Superior temporal gyrus (tissue), 1 donor: ENCODE measurements around the gene ZC3H18.

Source experiments
- DNase-seq: peaks from one replicate; pipeline ENCODE4 v3.0.0-alpha.2; 2016; ENCODE audit errors: extremely low spot score

Gene ZC3H18

DNA sequence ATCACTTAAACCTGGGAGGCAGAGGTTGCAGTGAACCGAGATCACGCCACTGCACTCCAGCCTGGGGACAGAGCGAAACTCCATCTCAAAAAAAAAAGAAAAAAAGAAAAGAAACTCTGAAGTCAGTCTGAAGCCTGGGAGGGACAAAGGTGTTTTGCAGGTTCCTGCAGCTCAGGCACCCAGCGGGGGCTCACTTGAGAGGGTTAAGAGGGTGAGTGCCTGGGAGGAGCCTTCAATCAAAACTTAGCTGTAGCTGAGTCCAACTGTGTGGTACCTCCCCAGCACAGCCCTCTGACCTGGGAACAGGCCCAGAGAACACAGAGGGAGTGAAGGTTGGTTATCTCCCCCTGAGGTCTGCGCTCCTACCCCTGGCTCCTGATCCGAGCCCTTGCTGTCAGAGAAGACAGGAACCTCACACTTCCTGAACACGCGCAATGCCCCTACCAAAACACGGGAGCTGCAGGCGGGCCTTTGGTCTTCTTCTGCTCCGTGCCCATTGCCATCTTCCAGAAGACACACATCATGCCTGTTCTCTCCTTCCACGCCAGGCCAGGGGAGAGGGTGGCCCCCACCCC is 20.4 kb upstream of the ZC3H18 start:
- no peak for DNase-seq

- no peak for DNase-seq
These were observed 19.9 kb upstream of the ZC3H18 start for GRCh38 chr16:88550246-88550661.

DNA sequence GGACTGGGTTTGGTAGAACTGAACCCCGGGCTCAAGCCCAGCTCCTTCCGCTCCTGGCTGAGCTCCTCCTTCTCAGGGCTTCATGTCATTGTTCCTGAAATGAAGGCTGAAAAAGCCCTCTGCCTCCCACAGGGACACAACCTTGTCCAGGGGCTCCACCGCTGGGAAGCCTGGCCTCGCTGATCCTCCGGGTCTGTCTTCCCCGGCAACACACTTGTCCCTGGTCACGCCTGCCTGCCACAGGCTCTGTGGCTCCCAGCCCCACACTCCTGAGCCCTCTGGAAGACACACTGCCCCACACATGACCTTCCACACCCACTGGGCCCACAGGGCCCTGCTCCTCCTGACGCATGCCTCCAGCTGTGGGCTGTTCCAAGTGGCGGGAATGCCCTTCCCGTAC is 18.0 kb upstream of the ZC3H18 start:
- no peak for DNase-seq

- DNase-seq = no peak
These were observed 17.4 kb upstream of the ZC3H18 start for GRCh38 chr16:88552815-88553214.

DNA sequence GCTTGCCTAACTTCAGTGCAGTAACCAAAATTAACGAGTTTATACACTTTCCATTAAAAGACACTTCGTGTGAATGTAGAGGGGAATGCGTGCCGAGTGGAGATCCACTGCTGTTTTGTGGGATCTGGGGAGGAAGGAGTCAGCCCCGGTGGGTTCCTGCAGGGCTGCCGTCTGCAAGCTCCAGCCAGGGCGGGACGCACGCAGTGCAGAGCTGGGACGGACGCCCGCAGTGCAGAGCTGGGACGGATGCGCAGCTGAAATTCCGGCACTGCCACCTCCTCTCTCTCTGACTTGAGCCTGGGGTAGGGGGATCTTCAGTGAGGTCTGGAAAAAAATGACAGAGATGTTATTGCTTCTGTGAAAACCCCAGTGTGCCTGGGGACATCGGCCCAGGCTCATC is 16.5 kb upstream of the ZC3H18 start:
- DNase-seq = no peak

DNA sequence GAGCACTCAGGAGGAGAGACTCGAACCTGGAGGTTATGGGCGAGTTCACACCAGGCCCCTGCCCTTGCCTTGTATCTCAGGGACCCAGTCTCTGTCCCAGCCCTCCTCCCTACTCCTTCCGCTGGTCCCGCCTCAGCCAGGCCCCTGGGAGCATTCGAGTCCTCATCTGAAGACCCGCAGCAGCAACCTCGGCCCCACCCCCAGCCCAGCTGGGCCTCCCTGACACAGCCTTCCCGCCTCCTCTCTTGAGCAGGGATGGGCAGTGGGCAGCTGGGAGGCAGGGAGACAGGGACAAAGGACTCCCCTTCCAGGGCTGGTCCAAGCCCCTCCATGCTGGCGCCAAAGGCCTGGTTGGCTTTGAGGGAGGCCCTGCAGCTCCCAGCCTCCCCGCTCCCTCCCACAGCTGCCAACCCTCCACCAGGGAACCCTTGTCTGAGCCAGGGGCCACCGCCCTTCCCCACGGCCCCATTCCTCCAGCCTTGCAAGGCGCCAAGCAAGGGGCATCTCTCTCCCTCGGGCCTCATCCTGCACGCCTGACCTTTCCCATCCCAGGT is 15.4 kb upstream of the ZC3H18 start:
- no peak for DNase-seq

GRCh38 chr16:88556294-88556988 is 13.8 kb upstream of the ZC3H18 start:
- DNase-seq = no peak

GRCh38 chr16:88558457-88559442 is 11.5 kb upstream of the ZC3H18 start:
- DNase-seq = peak; percentile 24

- DNase-seq = no peak
These were observed 9.3 kb upstream of the ZC3H18 start for GRCh38 chr16:88560714-88561484.

DNA sequence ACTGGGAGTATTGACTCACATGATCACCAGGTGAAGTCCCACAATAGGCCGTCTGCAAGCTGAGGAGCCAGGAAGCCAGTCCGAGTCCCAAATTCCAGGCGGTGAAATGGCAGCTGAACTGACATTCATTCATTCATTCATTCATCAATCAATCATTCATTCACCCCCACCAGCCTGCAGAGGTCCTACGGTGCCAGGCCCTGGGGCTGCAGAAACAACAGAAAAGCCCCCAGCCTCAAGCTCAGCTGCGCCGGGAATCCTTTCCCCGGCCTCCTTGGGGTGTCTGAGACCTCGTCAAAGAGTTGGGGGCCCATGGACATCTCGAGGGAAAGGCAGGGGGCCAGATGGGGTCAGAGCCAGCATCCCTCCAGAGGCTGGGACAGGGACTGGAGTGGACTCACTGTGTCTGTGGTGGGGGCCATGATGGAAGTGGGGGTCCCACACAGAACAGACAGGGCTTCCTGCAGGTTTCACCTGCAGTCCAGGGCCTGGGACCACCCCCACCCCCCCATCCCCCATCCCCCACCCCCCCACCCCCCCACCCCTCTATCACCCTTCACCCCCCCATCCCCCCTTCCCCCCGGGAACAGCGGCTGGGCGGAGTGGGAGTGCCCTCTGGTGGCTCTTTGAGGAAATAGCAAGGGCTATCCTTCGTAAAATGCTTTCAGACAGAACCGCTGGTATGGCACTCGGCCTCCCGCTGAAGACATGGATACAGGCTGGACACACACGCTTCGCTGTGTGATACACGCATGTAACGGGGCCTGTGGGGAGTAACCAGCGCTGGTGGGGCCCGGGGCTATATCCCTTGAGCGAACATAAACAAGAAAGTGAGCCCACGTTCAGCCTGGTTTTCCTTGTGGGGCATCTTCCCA is 8.5 kb upstream of the ZC3H18 start:
- peak; percentile 80 for DNase-seq

GRCh38 chr16:88566158-88566557 is 4.0 kb upstream of the ZC3H18 start:
- DNase-seq = no peak

DNA sequence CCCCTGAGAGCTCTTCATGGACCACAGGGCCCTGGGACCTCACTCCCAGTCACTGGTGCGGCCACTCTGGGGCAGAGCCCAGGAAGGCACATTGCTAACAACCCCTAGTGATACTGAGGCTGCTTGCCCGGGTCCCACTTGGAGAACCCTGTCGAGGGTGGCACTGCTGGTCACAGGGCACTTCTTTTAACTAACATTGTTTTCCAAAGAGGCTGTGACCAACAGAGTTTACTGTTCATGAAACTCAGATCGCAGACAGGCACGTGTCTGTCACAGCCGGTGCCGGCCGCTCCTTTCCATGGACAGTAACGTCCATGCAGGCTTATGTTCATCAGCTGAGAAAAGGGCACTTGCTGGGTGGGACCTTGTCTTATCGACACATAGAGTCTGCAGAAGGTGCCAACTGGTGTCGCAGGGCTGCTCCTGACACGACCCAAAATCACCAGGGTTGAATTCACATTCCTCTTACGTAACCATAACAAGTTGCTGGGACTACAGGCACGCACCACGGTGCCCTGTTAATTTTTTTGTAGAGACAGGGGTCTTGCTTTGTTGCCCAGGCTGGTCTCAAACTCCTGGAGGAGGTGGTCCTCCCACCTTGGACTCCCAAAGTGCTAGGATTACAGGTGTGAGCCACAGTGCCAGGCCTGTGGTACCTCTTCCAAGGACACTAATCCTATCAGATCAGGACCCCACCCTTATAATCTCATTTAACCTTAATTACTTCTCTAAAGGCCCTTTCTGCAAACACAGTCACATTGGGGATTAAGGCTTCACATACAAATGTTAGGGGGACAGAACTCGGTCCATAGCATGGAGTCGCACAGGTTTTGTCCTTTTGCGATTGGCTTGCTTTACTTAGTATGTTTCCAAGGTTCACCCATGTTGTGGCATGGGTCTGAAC is 1.2 kb upstream of the ZC3H18 start:
- no peak for DNase-seq

DNA sequence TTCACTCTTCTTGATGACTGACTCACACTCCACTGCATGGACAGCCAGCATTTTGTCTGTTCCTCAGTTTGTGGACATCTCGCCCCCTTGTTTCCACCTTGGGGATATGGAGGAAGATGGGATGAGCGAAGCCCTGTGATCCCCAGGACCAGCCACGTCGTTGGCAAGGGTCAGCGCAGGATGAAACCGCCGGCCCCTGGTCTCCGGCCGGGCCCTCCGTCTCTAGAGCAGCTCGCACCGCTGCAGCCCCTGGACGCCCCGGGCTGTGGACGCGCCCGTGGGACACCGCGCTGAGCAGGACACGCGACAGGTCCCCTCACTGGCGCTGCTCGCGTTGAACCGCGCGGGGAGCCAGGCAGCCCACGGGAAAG is 604 bp upstream of the ZC3H18 start:
- no peak for DNase-seq

DNA sequence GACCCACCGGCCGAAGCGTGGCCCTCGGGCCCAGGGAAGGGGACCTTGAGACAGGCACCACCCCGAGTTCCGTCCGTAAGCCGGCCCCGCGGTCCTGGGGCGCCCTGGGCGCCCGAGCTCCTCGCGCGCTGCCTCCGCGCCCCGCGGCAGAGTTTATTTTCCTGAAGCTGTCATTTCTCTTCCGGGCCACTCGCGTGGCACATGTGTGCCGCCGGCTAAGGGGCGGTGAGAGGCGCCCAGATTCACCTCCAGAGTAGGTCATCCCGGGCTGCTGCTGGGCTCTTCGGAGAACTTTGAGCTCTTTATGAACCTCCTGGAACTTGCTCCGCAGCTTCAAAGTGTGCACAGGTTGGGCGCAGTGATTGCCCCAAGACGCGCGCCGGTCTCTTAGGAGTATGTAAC is 489 bp downstream of the ZC3H18 start:
- no peak for DNase-seq

GRCh38 chr16:88575251-88575650 is 5.0 kb downstream of the ZC3H18 start:
- no peak for DNase-seq

- no peak for DNase-seq
These were observed 6.1 kb downstream of the ZC3H18 start for GRCh38 chr16:88576307-88576706.

DNA sequence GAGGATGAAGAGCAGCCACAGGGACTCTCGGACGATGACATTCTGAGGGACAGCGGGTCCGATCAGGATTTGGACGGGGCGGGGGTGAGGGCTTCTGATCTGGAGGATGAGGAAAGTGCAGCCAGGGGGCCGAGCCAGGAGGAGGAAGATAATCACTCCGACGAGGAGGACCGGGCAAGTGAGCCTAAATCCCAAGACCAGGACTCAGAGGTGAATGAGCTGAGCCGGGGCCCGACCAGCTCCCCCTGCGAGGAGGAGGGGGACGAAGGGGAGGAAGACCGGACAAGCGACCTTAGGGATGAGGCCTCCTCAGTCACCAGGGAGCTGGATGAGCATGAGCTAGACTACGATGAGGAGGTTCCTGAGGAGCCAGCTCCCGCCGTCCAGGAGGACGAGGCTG is 7.0 kb downstream of the ZC3H18 start:
- DNase-seq = no peak

DNA sequence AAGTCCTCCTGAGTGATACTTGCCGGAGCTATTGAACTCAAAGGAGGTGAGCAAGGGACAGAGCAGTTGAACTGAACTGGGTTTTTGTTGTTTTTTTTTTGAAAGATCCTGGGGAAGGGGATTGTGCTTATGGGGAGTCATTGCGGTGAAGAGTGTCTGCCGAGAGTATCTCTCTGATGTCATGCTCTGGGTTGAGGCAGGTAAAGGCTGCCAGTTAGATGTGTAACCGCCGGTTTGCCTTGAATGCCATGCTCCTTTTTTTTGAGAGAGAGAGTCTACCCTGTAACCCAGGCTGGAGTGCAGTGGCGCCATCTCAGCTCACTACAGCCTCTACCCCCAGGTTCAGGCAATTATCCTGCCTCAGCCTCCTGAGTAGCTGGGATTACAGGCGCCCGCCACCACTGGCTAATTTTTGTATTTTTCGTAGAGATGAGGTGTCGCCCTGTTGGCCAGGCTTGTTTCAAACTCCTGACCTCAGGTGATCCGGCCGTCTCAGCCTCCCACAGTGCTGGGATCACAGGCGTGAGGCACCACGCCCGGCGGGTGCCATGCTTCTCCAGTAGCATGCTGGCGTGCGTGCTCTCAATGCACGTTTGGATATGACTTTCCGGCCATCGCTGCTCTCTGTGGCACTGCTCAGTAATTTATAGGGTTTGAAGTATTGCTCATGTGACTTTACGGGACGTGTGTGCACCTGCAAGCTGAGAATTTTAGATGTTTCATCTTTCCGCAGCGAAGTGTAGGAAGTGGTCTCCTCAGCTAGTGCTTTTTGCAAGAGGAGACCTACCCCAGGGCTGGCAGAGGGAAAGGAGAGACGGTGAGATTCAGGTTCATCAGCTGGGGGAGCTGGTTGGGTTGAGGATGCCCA is 8.5 kb downstream of the ZC3H18 start:
- no peak for DNase-seq

DNA sequence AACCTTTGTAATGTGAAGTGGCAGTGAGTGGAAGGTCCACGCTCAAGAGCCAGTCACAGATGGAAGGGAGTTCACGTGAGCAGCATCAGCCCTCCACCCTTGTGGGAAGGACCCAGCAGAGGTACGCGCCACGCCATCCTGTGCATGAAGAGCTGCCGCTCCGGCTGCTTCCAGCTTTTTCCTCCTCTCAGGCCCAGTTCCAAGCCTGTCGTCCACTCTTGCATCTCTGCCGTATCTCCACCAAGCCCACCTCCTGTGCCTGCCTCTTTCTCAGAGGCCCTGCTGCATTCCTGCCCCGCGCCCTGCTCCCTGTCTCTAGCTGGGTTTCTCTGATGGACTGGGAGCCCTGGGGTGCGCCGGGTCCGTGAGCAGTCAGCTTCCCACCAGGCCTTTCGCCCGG is 10.2 kb downstream of the ZC3H18 start:
- DNase-seq = no peak
